HCT116 (cell line): ENCODE results near the gene TEPSIN.

Source experiments
- ATF3 ChIP-seq: IDR thresholded peaks from 2 replicates; pipeline ENCODE4 v1.6.1; 2012
- CEBPB ChIP-seq: IDR thresholded peaks from 2 replicates; pipeline ENCODE4 v1.6.1; 2012; ENCODE audit warnings: low read depth
- CTCF ChIP-seq, 3 experiments: fragments of 200-600 bp in 1 of 3; sonication (generic) in 1 of 3; IDR thresholded peaks in 2 of 3; conservative IDR thresholded peaks in 1 of 3; 2 replicates each; pipeline ENCODE4 v1.5.1; 2012 to 2017; ENCODE audit warnings: low read depth in 2 of 3, low read length in 2 of 3, antibody characterized with exemption in 1 of 3, borderline replicate concordance in 1 of 3, control low read depth in 1 of 3, mild to moderate bottlenecking in 1 of 3, mixed read lengths in 1 of 3, mixed run types in 1 of 3, moderate library complexity in 1 of 3; ENCODE audit not compliant: insufficient read depth in 1 of 3
- EGR1 ChIP-seq: IDR thresholded peaks from 2 replicates; pipeline ENCODE4 v1.6.1; 2012; ENCODE audit warnings: low read depth
- EZH2phosphoT487 ChIP-seq: fragments of 200-600 bp; IDR thresholded peaks from 2 replicates; pipeline ENCODE4 v1.6.1; 2018; ENCODE audit warnings: antibody characterized with exemption, borderline replicate concordance
- JUND ChIP-seq: IDR thresholded peaks from 2 replicates; pipeline ENCODE4 v1.6.1; 2012
- MAX ChIP-seq: IDR thresholded peaks from 2 replicates; pipeline ENCODE4 v1.6.1; 2012
- POLR2A ChIP-seq: IDR thresholded peaks from 2 replicates; pipeline ENCODE4 v1.7.0; 2011; ENCODE audit warnings: borderline replicate concordance; ENCODE audit not compliant: insufficient read depth, insufficient read length; ENCODE audit errors: extremely low read depth
- ZBTB33 ChIP-seq: IDR thresholded peaks from 2 replicates; pipeline ENCODE4 v1.6.1; 2011; ENCODE audit warnings: mild to moderate bottlenecking, low read length, moderate library complexity; ENCODE audit not compliant: insufficient replicate concordance; ENCODE audit errors: extremely low read depth
- ZNF274 ChIP-seq: fragments of 200-500 bp; sonication (Bioruptor generic); IDR thresholded peaks from 2 replicates; pipeline ENCODE4 v1.6.1; 2014; ENCODE audit warnings: mild to moderate bottlenecking, low read depth, low read length, inconsistent platforms

- TF ChIP-seq ZBTB33 (no peak), POLR2A (no peak), ATF3 (no peak), EGR1 (no peak), CTCF (IDR thresholded peaks at IDR 0.05 in 2 of 3, conservative IDR thresholded peaks at IDR 0.05 in 1 of 3; ENCODE audit: borderline replicate concordance in 1 of 3, insufficient read depth in 1 of 3, low read depth in 2 of 3, low read length in 2 of 3) (no peak), JUND (no peak), ZNF274 (no peak), EZH2phosphoT487 (no peak), CEBPB (no peak), MAX (no peak)
Measured at GRCh38 chr17:81257533-81257932, 18.7 kb upstream of the TEPSIN start.
